ENCODE measurements around the gene PRKCH.

Gene PRKCH

GRCh38 chr14:61396694-61397093 lies 75.3 kb downstream of the PRKCH start:
- FAIRE-seq (no peak), DNase-seq (ENCODE audit: insufficient read length, low spot score) (no peak)
- TF ChIP-seq, protein P1, sequence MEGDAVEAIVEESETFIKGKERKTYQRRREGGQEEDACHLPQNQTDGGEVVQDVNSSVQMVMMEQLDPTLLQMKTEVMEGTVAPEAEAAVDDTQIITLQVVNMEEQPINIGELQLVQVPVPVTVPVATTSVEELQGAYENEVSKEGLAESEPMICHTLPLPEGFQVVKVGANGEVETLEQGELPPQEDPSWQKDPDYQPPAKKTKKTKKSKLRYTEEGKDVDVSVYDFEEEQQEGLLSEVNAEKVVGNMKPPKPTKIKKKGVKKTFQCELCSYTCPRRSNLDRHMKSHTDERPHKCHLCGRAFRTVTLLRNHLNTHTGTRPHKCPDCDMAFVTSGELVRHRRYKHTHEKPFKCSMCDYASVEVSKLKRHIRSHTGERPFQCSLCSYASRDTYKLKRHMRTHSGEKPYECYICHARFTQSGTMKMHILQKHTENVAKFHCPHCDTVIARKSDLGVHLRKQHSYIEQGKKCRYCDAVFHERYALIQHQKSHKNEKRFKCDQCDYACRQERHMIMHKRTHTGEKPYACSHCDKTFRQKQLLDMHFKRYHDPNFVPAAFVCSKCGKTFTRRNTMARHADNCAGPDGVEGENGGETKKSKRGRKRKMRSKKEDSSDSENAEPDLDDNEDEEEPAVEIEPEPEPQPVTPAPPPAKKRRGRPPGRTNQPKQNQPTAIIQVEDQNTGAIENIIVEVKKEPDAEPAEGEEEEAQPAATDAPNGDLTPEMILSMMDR (IDR thresholded peaks at IDR 0.05; ENCODE audit: insufficient read depth, missing control alignments) = no peak

- no peak for DNase-seq (ENCODE audit: insufficient read length, low spot score)
- FAIRE-seq = no peak
- TF ChIP-seq, protein P1 (IDR thresholded peaks at IDR 0.05; ENCODE audit: insufficient read depth, missing control alignments) = no peak
Measured at GRCh38 chr14:61397615-61398014, 76.2 kb downstream of the PRKCH start.

DNA sequence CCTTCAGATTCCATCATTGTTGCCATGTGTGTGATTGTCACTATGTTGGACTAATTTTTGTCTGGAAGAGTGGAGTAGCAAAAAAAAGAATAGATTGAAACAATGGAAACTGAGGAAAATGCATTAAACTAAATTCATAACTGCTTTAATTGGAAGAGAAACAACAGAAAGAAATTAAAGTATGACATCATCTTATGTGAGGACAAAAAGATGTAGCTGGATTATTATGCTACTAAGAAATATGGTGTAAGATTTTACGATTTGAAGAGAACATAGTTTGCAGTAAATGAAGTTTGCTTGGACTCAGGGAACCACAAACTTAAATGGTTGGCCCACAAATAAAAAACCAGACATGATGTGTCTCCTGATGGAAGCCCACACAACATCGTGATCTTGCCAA lies 76.8 kb downstream of the PRKCH start:
- TF ChIP-seq, protein P1 (IDR thresholded peaks at IDR 0.05; ENCODE audit: insufficient read depth, missing control alignments) = no peak
- DNase-seq (ENCODE audit: insufficient read length, low spot score) (no peak), FAIRE-seq (no peak)

GRCh38 chr14:61399365-61399764 lies 78.0 kb downstream of the PRKCH start:
- FAIRE-seq (no peak), DNase-seq (ENCODE audit: insufficient read length, low spot score) (no peak)
- TF ChIP-seq, protein P1 (IDR thresholded peaks at IDR 0.05; ENCODE audit: insufficient read depth, missing control alignments) = no peak

DNA sequence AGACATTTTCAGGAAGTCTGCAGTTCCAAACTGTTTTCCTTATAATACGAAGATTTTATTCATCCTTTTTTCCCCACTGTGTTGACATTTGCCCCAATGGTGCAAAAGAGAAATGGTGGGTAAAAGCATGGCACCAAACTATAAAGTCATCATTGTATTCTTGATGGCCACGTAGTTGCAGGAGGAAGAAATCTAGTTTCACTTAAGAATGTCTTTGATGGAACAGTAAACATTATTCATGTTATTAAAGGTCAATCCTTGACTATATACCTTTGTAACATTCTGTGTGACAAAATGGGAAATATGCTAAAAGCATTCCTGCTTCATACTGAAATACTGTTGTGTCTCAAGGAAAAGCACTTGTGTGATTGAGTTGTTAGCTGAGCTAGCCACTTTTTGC lies 80.1 kb downstream of the PRKCH start:
- FAIRE-seq (peak; percentile 70), DNase-seq (ENCODE audit: insufficient read length, low spot score) (no peak)
- TF ChIP-seq, protein P1 (IDR thresholded peaks at IDR 0.05; ENCODE audit: insufficient read depth, missing control alignments) = no peak

DNA sequence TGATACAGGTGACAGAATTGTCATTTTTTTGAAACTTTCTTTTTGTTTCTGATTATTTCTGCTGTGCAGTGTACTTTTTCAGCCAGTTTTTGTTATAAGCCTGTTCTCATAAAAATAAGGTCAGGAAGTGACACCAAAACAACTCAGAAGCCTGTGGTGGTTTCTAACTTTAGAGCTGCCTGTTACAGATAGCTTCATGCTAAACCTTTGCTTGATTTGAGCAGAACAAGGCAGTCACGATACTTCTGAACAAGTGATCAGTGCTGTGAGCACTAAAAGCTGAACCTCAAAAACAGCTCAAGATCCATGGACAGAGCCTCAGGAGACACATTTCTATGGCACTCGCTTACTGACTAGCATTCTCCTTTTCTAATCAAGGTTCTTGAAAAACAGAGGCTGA lies 82.0 kb downstream of the PRKCH start:
- no peak for DNase-seq (ENCODE audit: insufficient read length, low spot score)
- FAIRE-seq = no peak
- TF ChIP-seq, protein P1 (IDR thresholded peaks at IDR 0.05; ENCODE audit: insufficient read depth, missing control alignments) = no peak

DNA sequence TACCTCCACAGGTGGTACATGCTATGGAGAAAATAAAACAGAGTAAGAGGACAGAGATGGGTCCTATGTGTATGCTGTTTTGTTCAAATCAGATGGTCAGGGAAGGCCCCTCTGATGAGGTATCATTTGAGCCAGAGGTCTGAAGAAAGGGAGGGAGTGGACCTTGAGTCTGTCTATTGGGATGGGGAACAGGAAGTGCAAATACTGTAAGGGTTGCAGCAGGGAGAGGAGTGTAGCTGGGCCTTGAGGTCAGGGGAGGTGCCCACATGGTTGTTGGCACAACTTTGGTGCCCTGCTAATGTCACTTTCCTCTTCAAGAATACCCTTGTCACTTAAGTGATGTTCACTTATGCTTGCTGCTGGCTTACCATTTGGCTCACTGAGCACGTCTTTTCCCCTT lies 83.3 kb downstream of the PRKCH start:
- TF ChIP-seq, protein P1 (IDR thresholded peaks at IDR 0.05; ENCODE audit: insufficient read depth, missing control alignments) = no peak
- FAIRE-seq (no peak), DNase-seq (ENCODE audit: insufficient read length, low spot score) (no peak)
